GM12892 (cell line): Measurements from ENCODE around the gene RHOT2.

Source experiments
- POLR2A ChIP-seq: IDR thresholded peaks from 2 replicates; pipeline ENCODE4 v1.6.1; 2011; ENCODE audit warnings: low read depth, low read length, control low read depth
- POLR2AphosphoS5 ChIP-seq: IDR thresholded peaks from 2 replicates; pipeline ENCODE4 v1.6.1; 2011; ENCODE audit warnings: low read depth, low read length, control low read depth
- TAF1 ChIP-seq: IDR thresholded peaks from 2 replicates; pipeline ENCODE4 v1.6.1; 2011; ENCODE audit warnings: low read depth, mild to moderate bottlenecking, control low read depth, low read length, borderline replicate concordance

GRCh38 chr16:694863-695354 lies 27.0 kb downstream of the RHOT2 start:
- TF ChIP-seq POLR2A (no peak), POLR2AphosphoS5 (no peak), TAF1 (no peak)
